K562 (cell line): ENCODE data around the gene PODNL1. TPM values are rescaled to one million over a fixed set of nuclear protein-coding genes. Genes with fewer than 3 reads are reported as not detected.

Experiments
- ATAC-seq: fragments of 200-7000 bp; cut with Tn5 transposase; 3 replicates; pipeline ENCODE4 v1.9.1; 2020; ENCODE audit warnings: moderate library complexity
- BruUV-seq: library from RNA; stranded (reverse); fragments of 400-500 nt; replicated peaks from 2 replicates; lab custom pipeline; 2021; lab: Mats Ljungman, UMichigan
- CTCF ChIA-PET: fragments of 300-600 bp; formaldehyde crosslinking; extraction: SDS; loops from one replicate; lab custom pipeline; 2021; ENCODE audit warnings: low intra/inter-chr PET ratio; lab: Yijun Ruan, JAX
- POLR2A ChIA-PET: fragments of 300-600, 350-650 bp; sonication (Branson Sonifier 250); formaldehyde crosslinking; extraction: SDS; loops from one replicate; lab custom pipeline; 2021; ENCODE audit warnings: antibody characterized with exemption, inconsistent platforms; lab: Yijun Ruan, JAX
- DNase-seq, 4 experiments: peaks; one replicate each; pipeline versions ENCODE4 v3.0.0 to v3.0.0-alpha.2; 2011 to 2018; ENCODE audit warnings: low spot score in 3 of 4, mixed read lengths in 3 of 4; ENCODE audit errors: extremely low read depth in 1 of 4
- FAIRE-seq: peaks from 2 replicates; lab custom pipeline; 2011; peaks lifted over from hg19 to GRCh38; lab: Jason Lieb, UNC
- H2AFZ ChIP-seq: 2 replicates; pipeline ENCODE4 v1.6.0; 2011; ENCODE audit warnings: low read depth, low read length, control low read depth, inconsistent platforms
- H3K27ac ChIP-seq: fragments of 200-600 bp; 3 replicates; pipeline ENCODE4 v1.8.0; 2011; ENCODE audit warnings: low read depth, mild to moderate bottlenecking, control low read depth, inconsistent platforms, low read length, moderate library complexity, mixed read lengths; ENCODE audit errors: extremely low read depth
- H3K27me3 ChIP-seq, 2 experiments: fragments of 300-600 bp in 1 of 2; 2 replicates in 1 of 2; 3 replicates in 1 of 2; pipeline versions ENCODE4 v1.6.0 to v1.8.0; 2011; ENCODE audit warnings: inconsistent platforms in 2 of 2, low read length in 2 of 2, mild to moderate bottlenecking in 1 of 2, mixed read lengths in 1 of 2, moderate library complexity in 1 of 2; ENCODE audit not compliant: control insufficient read depth in 2 of 2, insufficient read depth in 2 of 2
- H3K36me3 ChIP-seq: fragments of 300-600 bp; 3 replicates; pipeline ENCODE4 v1.8.0; 2011; ENCODE audit warnings: mild to moderate bottlenecking, low read length, inconsistent platforms; ENCODE audit not compliant: control insufficient read depth, insufficient read depth
- H3K4me1 ChIP-seq, 2 experiments: fragments of 200-600 bp in 1 of 2; replicated peaks in 1 of 2; 2 replicates in 1 of 2; 3 replicates in 1 of 2; pipeline versions ENCODE4 v1.5.1 to v1.8.0; 2011; ENCODE audit warnings: inconsistent platforms in 2 of 2, low read length in 2 of 2, mild to moderate bottlenecking in 1 of 2, mixed read lengths in 1 of 2, moderate library complexity in 1 of 2; ENCODE audit not compliant: control insufficient read depth in 2 of 2, insufficient read depth in 2 of 2
- H3K4me2 ChIP-seq: 2 replicates; pipeline ENCODE4 v1.6.1; 2011; ENCODE audit warnings: low read length, control low read depth, inconsistent platforms, mixed read lengths; ENCODE audit not compliant: insufficient read depth
- H3K4me3 ChIP-seq: fragments of 200-600 bp; sonication (generic), shearing (Covaris generic); 2 replicates; pipeline ENCODE4 v1.5.1; 2016; ENCODE audit warnings: control low read depth, inconsistent platforms
- H3K79me2 ChIP-seq: fragments of 200-600 bp; 3 replicates; pipeline ENCODE4 v1.8.0; 2011; ENCODE audit warnings: low read length, inconsistent platforms; ENCODE audit not compliant: control insufficient read depth, insufficient read depth
- H3K9ac ChIP-seq, 2 experiments: 2 replicates each; pipeline versions ENCODE4 v1.6.0 to v1.6.1; 2011; ENCODE audit warnings: low read depth in 2 of 2, low read length in 2 of 2, control low read depth in 1 of 2, inconsistent platforms in 1 of 2, mild to moderate bottlenecking in 1 of 2, mixed read lengths in 1 of 2; ENCODE audit not compliant: insufficient read depth in 1 of 2
- H3K9me1 ChIP-seq: one replicate; pipeline ENCODE4 v1.6.0; 2011; ENCODE audit warnings: inconsistent platforms, mild to moderate bottlenecking, low read length, moderate library complexity; ENCODE audit not compliant: control insufficient read depth, insufficient read depth
- H3K9me3 ChIP-seq: replicated peaks from 2 replicates; pipeline ENCODE4 v1.5.1; 2011; ENCODE audit warnings: low read depth, low read length, inconsistent platforms; ENCODE audit not compliant: control insufficient read depth, insufficient read depth
- H4K20me1 ChIP-seq: replicated peaks from 2 replicates; pipeline ENCODE4 v1.6.1; 2011; ENCODE audit warnings: low read length, inconsistent platforms, mixed read lengths; ENCODE audit not compliant: control insufficient read depth, insufficient read depth
- CAMTA2 ChIP-seq: fragments of 250-450 bp; sonication (Bioruptor Pico); conservative IDR thresholded peaks from 2 replicates; pipeline ENCODE4 v1.5.1; 2022
- IRF2 ChIP-seq: sonication (generic); formaldehyde crosslinking; IDR thresholded peaks from 2 replicates; pipeline ENCODE4 v1.8.1; 2022; ENCODE audit warnings: mild to moderate bottlenecking, missing genetic modification reagents
- MCM2 ChIP-seq: fragments of 450-650 bp; IDR thresholded peaks from 2 replicates; pipeline ENCODE4 v1.6.1; 2017; ENCODE audit warnings: low read depth, mild to moderate bottlenecking
- MCM5 ChIP-seq: fragments of 450-650 bp; IDR thresholded peaks from 2 replicates; pipeline ENCODE4 v1.6.1; 2016; ENCODE audit warnings: low read depth
- MLX ChIP-seq, 2 experiments: fragments of 450-650 bp in 1 of 2; sonication (generic) in 1 of 2; formaldehyde crosslinking; conservative IDR thresholded peaks; 2 replicates each; pipeline versions ENCODE4 v1.4.0 to v1.8.1; 2020 to 2022; ENCODE audit warnings: mild to moderate bottlenecking in 1 of 2, missing genetic modification reagents in 1 of 2
- RFX1 ChIP-seq: fragments of 450-650 bp; IDR thresholded peaks from 2 replicates; pipeline ENCODE4 v1.6.1; 2016; ENCODE audit warnings: mild to moderate bottlenecking, moderate library complexity
- SMAD3 ChIP-seq: fragments of 450-650 bp; formaldehyde crosslinking; conservative IDR thresholded peaks from 2 replicates; pipeline ENCODE4 v1.4.0; 2020; ENCODE audit warnings: mild to moderate bottlenecking
- SMARCA5 ChIP-seq: fragments of 450-650 bp; IDR thresholded peaks from 2 replicates; pipeline ENCODE4 v1.6.1; 2016
- TBL1XR1 ChIP-seq, 2 experiments: IDR thresholded peaks; 2 replicates each; pipeline ENCODE4 v1.6.1; 2012; ENCODE audit warnings: improper control_type of control experiment in 2 of 2, low read length in 2 of 2, mild to moderate bottlenecking in 1 of 2
- ZNF280B ChIP-seq: fragments of 250-450 bp; sonication (Bioruptor Pico); IDR thresholded peaks from 2 replicates; pipeline ENCODE4 v1.5.1; 2021; ENCODE audit warnings: mild to moderate bottlenecking
- ZNF384 ChIP-seq: IDR thresholded peaks from 2 replicates; pipeline ENCODE4 v1.6.1; 2012; ENCODE audit warnings: low read depth, low read length, improper control_type of control experiment
- ZNF407 ChIP-seq: fragments of 450-650 bp; IDR thresholded peaks from 2 replicates; pipeline ENCODE4 v1.6.1; 2016; ENCODE audit warnings: low read depth
- ZNF644 ChIP-seq: fragments of 200-800 bp; sonication (Bioruptor generic); IDR thresholded peaks from 2 replicates; pipeline ENCODE4 v1.6.1; 2016; ENCODE audit warnings: low read depth, missing genetic modification characterization, missing compliant biosample characterization
- ZNF785 ChIP-seq: fragments of 250-450 bp; sonication (Bioruptor Pico); IDR thresholded peaks from 2 replicates; pipeline ENCODE4 v1.4.0; 2020; ENCODE audit warnings: mild to moderate bottlenecking
- WGBS: fragments of 100-300 bp; shearing (Covaris generic); methylation state at CpG from one replicate; pipeline ENCODE4 v1.1.6; 2016; ENCODE audit warnings: low coverage, mixed read lengths; ENCODE audit not compliant: insufficient coverage; ENCODE audit errors: missing lambda C conversion rate; 5-methylcytosine and 5-hydroxymethylcytosine counted together
- in situ Hi-C: fragments of 300-500 bp; cut with MboI; formaldehyde crosslinking; loops from 4 replicates; pipeline ENCODE4 v1.15.0; 2018; ENCODE audit warnings: inconsistent platforms, mixed read lengths
- intact Hi-C: fragments of 100-400 bp; cut with micrococcal nuclease; formaldehyde crosslinking; loops from 2 replicates; pipeline ENCODE4 v1.14.2; 2022
- polyA plus RNA-seq, 8 experiments: library from polyadenylated mRNA; depleted of rRNA in 4 of 8; stranded (reverse) in 5 of 8; unstranded in 3 of 8; fragments of >200 nt; fragmentation: Nextera tagmentation in 2 of 8; fragmentation: Illumina TruSeq in 1 of 8; extraction: Ambion mirVana in 2 of 8; extraction: Trizol in 1 of 8; gene quantifications; 2 replicates each; pipeline versions ENCODE4 v1.2.1 to v1.2.3, GENCODE V29; 2011 to 2014; ENCODE audit warnings: inconsistent platforms in 1 of 8, missing spikeins in 1 of 8
- total RNA-seq, 7 experiments: library from RNA; depleted of rRNA in 6 of 7; stranded (reverse); fragments of >200 nt in 6 of 7; fragmentation: Illumina TruSeq in 2 of 7; extraction: Trizol in 2 of 7; gene quantifications; 2 replicates each; pipeline versions ENCODE4 v1.2.1 to v1.2.3, GENCODE V29; 2011 to 2021; ENCODE audit warnings: low replicate concordance in 1 of 7

Gene PODNL1
- total and polyA plus RNA-seq, 9 of the 15 experiments (the other 6 are each of a cell fraction or from before 2014, with no cell fraction given) = 0.18 to 0.47 (median 0.23) TPM; not detected in 3

DNA sequence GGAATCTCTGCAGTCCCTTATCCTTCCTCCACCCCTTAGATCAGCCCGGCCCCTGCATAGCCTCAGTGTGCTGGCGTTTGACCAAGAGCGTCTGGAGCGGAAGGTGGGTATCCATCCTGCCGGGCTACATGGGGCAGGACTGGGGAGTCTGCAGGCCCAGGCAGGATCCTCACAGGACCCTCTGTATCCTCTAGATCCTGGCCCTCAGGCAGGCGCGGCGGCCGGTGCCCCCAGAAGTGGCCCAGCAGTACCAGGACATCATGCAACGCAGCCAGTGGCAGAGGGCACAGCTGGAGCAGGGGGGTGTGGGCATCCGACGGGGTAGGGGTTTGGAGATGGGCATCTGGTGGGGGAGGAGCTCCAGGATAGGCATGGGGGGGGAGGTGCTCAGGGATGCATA lies 8.9 kb downstream of the PODNL1 start:
- BruUV-seq = no TSS peak
- peak in 2 of 4 experiments; percentile 10 to 13 for DNase-seq
- FAIRE-seq = no peak
- TF ChIP-seq SMARCA5 (no peak), MCM2 (no peak), ZNF407 (no peak), MCM5 (no peak), ZNF785 (CRISPR knock-in tag) (no peak), TBL1XR1 (IDR thresholded peaks at IDR 0.05; ENCODE audit: low read length in 2 of 2) (no peak), ZNF280B (no peak), RFX1 (no peak), ZNF644 (tag) (no peak), ZNF384 (no peak), CAMTA2 (CRISPR knock-in tag) (no peak), MLX (CRISPR knock-in tag; conservative IDR thresholded peaks at IDR 0.05) (no peak), SMAD3 (CRISPR knock-in tag) (no peak), IRF2 (CRISPR knock-in tag) (no peak)

More for the DNA sequence above, 8.9 kb downstream of the PODNL1 start:
- Histone ChIP-seq H3K79me2 (no peaks in the 10 kb centered on the region), H3K9me1 (peaks cover 4% of the 10 kb centered on the region), H3K4me1 (peaks cover 0 to 36% of the 10 kb centered on the region in 2 experiments; a peak in 2 of 5 replicates), H3K36me3 (peaks cover 39% of the 10 kb centered on the region; the same call in 2 of the 3 replicates), H3K9ac (no peak overlapping the region), H3K27me3 (no peaks in the 10 kb centered on the region; a peak in 1 of 5 replicates), H2AFZ (no peak overlapping the region), H4K20me1 (no peaks in the 10 kb centered on the region), H3K4me2 (no peak overlapping the region), H3K27ac (no peak overlapping the region), H3K9me3 (no peaks in the 10 kb centered on the region), H3K4me3 (no peak overlapping the region)
- intact Hi-C loops (no loop called here), in situ Hi-C loops (no loop called here)
- 90% methylated on average over 10 of the region's 12 CpGs for WGBS
- ATAC-seq = no peak
- CTCF ChIA-PET = no interaction called here
- POLR2A ChIA-PET = no interaction called here
